Measurements from ENCODE around the gene KDM3B. TPM values are rescaled to one million over a fixed set of nuclear protein-coding genes. Genes with fewer than 3 reads are reported as not detected.
"Not testable (repeated sequence)": the region's sequence is repeated elsewhere in the genome, so short reads cannot be mapped to it uniquely, and the experiment has no call there.

Gene KDM3B
- total and polyA plus RNA-seq, 7 donors = 11.7 to 58.3 (median 52.7) TPM

GRCh38 chr5:138315751-138316278 is 36.7 kb upstream of the KDM3B start:
- no peaks in the 10 kb centered on the region for H3K9me3 ChIP-seq
- TF ChIP-seq CTCF (IDR thresholded peaks at IDR 0.05) = no peak
- ATAC-seq (no peak), DNase-seq (no peak)
- H3K27me3 ChIP-seq (ENCODE audit: insufficient read depth in 3 of 3, low read length in 2 of 3) = no peaks in the 10 kb centered on the region
- H3K36me3 ChIP-seq (ENCODE audit: insufficient read depth in 1 of 2, low read depth in 1 of 2) = no peaks in the 10 kb centered on the region
- H3K4me1 ChIP-seq = no peaks in the 10 kb centered on the region
- H3K4me3 ChIP-seq = no peak overlapping the region
- no peak overlapping the region for H3K27ac ChIP-seq
- WGBS, 3 donors = 86 to 88% (median 86%) methylated on average over 6 to 7 of the region's 7 CpGs
- intact Hi-C loops (cut with DNase I) = no loop called here

- intact Hi-C loops (cut with DNase I) = no loop called here
- ATAC-seq (no peak), DNase-seq (no peak)
- no peak for TF ChIP-seq CTCF (IDR thresholded peaks at IDR 0.05)
- H3K36me3 ChIP-seq (ENCODE audit: insufficient read depth in 1 of 2, low read depth in 1 of 2) = no peaks in the 10 kb centered on the region
- no peaks in the 10 kb centered on the region for H3K27me3 ChIP-seq (ENCODE audit: insufficient read depth in 3 of 3, low read length in 2 of 3)
- no peaks in the 10 kb centered on the region for H3K9me3 ChIP-seq
- H3K27ac ChIP-seq = no peak overlapping the region
- WGBS, 3 donors = 76 to 86% (median 86%) methylated on average over 3 of the region's 3 CpGs
- no peak overlapping the region for H3K4me3 ChIP-seq
- no peaks in the 10 kb centered on the region for H3K4me1 ChIP-seq
Measured at GRCh38 chr5:138316355-138316754, 36.1 kb upstream of the KDM3B start.

GRCh38 chr5:138318211-138318610 is 34.3 kb upstream of the KDM3B start:
- ATAC-seq; H3K27me3 ChIP-seq (ENCODE audit: insufficient read depth in 3 of 3, low read length in 2 of 3); H3K27ac ChIP-seq; H3K4me3 ChIP-seq; H3K36me3 ChIP-seq (ENCODE audit: insufficient read depth in 1 of 2, low read depth in 1 of 2); H3K4me1 ChIP-seq; DNase-seq; H3K9me3 ChIP-seq; intact Hi-C loops (cut with DNase I): not testable (repeated sequence)
- WGBS, 3 donors = 96 to 100% (median 97%) methylated on average over 4 of the region's 4 CpGs

- Histone ChIP-seq H3K27ac (no peak overlapping the region), H3K27me3 (ENCODE audit: insufficient read depth in 3 of 3, low read length in 2 of 3) (no peaks in the 10 kb centered on the region), H3K4me3 (peak overlapping the region; percentile 68), H3K4me1 (peaks cover 4% of the 10 kb centered on the region), H3K36me3 (ENCODE audit: insufficient read depth in 1 of 2, low read depth in 1 of 2) (no peaks in the 10 kb centered on the region), H3K9me3 (no peaks in the 10 kb centered on the region)
- no peak for TF ChIP-seq CTCF (IDR thresholded peaks at IDR 0.05)
- DNase-seq (no peak), ATAC-seq (no peak)
- WGBS, 3 donors = 5% methylated on average over 12 of the region's 12 CpGs
- intact Hi-C loops (cut with DNase I) = no loop called here
Measured at GRCh38 chr5:138330813-138331448, 21.6 kb upstream of the KDM3B start.

- Histone ChIP-seq H3K4me1 (peaks cover 4% of the 10 kb centered on the region), H3K9me3 (no peaks in the 10 kb centered on the region), H3K36me3 (ENCODE audit: insufficient read depth in 1 of 2, low read depth in 1 of 2) (no peaks in the 10 kb centered on the region), H3K27ac (no peak within 1 kb of the TSS), H3K4me3 (peak within 1 kb of the TSS; percentile 68), H3K27me3 (ENCODE audit: insufficient read depth in 3 of 3, low read length in 2 of 3) (no peaks in the 10 kb centered on the region)
- no peak for TF ChIP-seq CTCF (IDR thresholded peaks at IDR 0.05)
- intact Hi-C loops (cut with DNase I) = no loop called here
- DNase-seq (peak; percentile 98), ATAC-seq (peak; percentile 100)
- 0 to 1% (median 1%) methylated on average over 52 to 55 of the region's 55 CpGs for WGBS, 3 donors
Measured at GRCh38 chr5:138331449-138332368, 20.8 kb upstream of the KDM3B start, which contains the start of gene CDC25C. CDC25C (minus strand) TSS chr5:138331804; CDS start chr5:138331180, 624 bp downstream.

Data from psoas muscle (tissue), 8 donors.